ENCODE results near the gene PAX2. TPM values are rescaled to one million over a fixed set of nuclear protein-coding genes. Genes with fewer than 3 reads are reported as not detected.
A peak's percentile ranks its signal among the peaks of the same experiment; 100 is the strongest.

Gene PAX2
- total RNA-seq, 1 experiment from 2014 or later: not detected

GRCh38 chr10:100713859-100714565 lies 31.4 kb upstream of the PAX2 start:
- no peaks in the 10 kb centered on the region for H3K36me3 ChIP-seq (ENCODE audit: insufficient read depth, low read length, poor library complexity, severe bottlenecking)
- peaks cover 92% of the 10 kb centered on the region for H3K27me3 ChIP-seq (replicated peaks; ENCODE audit: insufficient read depth, low read depth, low read length, poor library complexity)
- DNase-seq (ENCODE audit: low spot score): no peak
- TF ChIP-seq CTCF (conservative IDR thresholded peaks at IDR 0.05; ENCODE audit: low read depth, low read length) (no peak), EZH2 (IDR thresholded peaks at IDR 0.05; ENCODE audit: borderline replicate concordance, low read depth, low read length, poor library complexity, severe bottlenecking) (peak; percentile 68)
- H3K9me3 ChIP-seq (ENCODE audit: low read depth, low read length, poor library complexity, severe bottlenecking): no peaks in the 10 kb centered on the region
- H3K27ac ChIP-seq (ENCODE audit: low read depth, low read length, poor library complexity, severe bottlenecking): no peak overlapping the region
- intact Hi-C loops (cut with micrococcal nuclease; ENCODE audit: unreplicated experiment): no loop called here
- BruUV-seq (replicated peaks): no TSS peak
- H3K4me1 ChIP-seq (ENCODE audit: insufficient read depth, low read length, poor library complexity, severe bottlenecking): no peaks in the 10 kb centered on the region
- peak overlapping the region; percentile 27 for H3K4me3 ChIP-seq (ENCODE audit: low read depth, low read length, poor library complexity, severe bottlenecking)
- POLR2A ChIA-PET (ENCODE audit: low non-redundant PET): no interaction called here
- CTCF ChIA-PET: interaction anchor here (0.5 kb wide), 1 partner anchor 28 kb away, joined by 6 read pairs; no protein-coding TSS in a partner anchor

GRCh38 chr10:100714566-100714950 lies 30.8 kb upstream of the PAX2 start:
- Histone ChIP-seq H3K4me3 (ENCODE audit: low read depth, low read length, poor library complexity, severe bottlenecking) (no peak overlapping the region), H3K36me3 (ENCODE audit: insufficient read depth, low read length, poor library complexity, severe bottlenecking) (no peaks in the 10 kb centered on the region), H3K4me1 (ENCODE audit: insufficient read depth, low read length, poor library complexity, severe bottlenecking) (no peaks in the 10 kb centered on the region), H3K27ac (ENCODE audit: low read depth, low read length, poor library complexity, severe bottlenecking) (no peak overlapping the region), H3K27me3 (replicated peaks; ENCODE audit: insufficient read depth, low read depth, low read length, poor library complexity) (peaks cover 91% of the 10 kb centered on the region), H3K9me3 (ENCODE audit: low read depth, low read length, poor library complexity, severe bottlenecking) (no peaks in the 10 kb centered on the region)
- no peak for DNase-seq (ENCODE audit: low spot score)
- BruUV-seq (replicated peaks): no TSS peak
- TF ChIP-seq CTCF (conservative IDR thresholded peaks at IDR 0.05; ENCODE audit: low read depth, low read length) (no peak), EZH2 (IDR thresholded peaks at IDR 0.05; ENCODE audit: borderline replicate concordance, low read depth, low read length, poor library complexity, severe bottlenecking) (no peak)
- ChIA-PET POLR2A (ENCODE audit: low non-redundant PET) (no interaction called here), CTCF (interaction anchor here (0.5 kb wide), 1 partner anchor 27 kb away, joined by 6 read pairs; no protein-coding TSS in a partner anchor)
- intact Hi-C loops (cut with micrococcal nuclease; ENCODE audit: unreplicated experiment): no loop called here

GRCh38 chr10:100715101-100715444 lies 30.3 kb upstream of the PAX2 start:
- no peak overlapping the region for H3K27ac ChIP-seq (ENCODE audit: low read depth, low read length, poor library complexity, severe bottlenecking)
- no peak overlapping the region for H3K4me3 ChIP-seq (ENCODE audit: low read depth, low read length, poor library complexity, severe bottlenecking)
- no peaks in the 10 kb centered on the region for H3K4me1 ChIP-seq (ENCODE audit: insufficient read depth, low read length, poor library complexity, severe bottlenecking)
- CTCF ChIA-PET: no interaction called here
- peaks cover 88% of the 10 kb centered on the region for H3K27me3 ChIP-seq (replicated peaks; ENCODE audit: insufficient read depth, low read depth, low read length, poor library complexity)
- no TSS peak for BruUV-seq (replicated peaks)
- H3K36me3 ChIP-seq (ENCODE audit: insufficient read depth, low read length, poor library complexity, severe bottlenecking): no peaks in the 10 kb centered on the region
- H3K9me3 ChIP-seq (ENCODE audit: low read depth, low read length, poor library complexity, severe bottlenecking): no peaks in the 10 kb centered on the region
- TF ChIP-seq EZH2 (IDR thresholded peaks at IDR 0.05; ENCODE audit: borderline replicate concordance, low read depth, low read length, poor library complexity, severe bottlenecking) (no peak), CTCF (conservative IDR thresholded peaks at IDR 0.05; ENCODE audit: low read depth, low read length) (no peak)
- POLR2A ChIA-PET (ENCODE audit: low non-redundant PET): no interaction called here
- intact Hi-C loops (cut with micrococcal nuclease; ENCODE audit: unreplicated experiment): no loop called here
- DNase-seq (ENCODE audit: low spot score): no peak
